22Rv1 (cell line): Measurements from ENCODE around the gene IER5.

Experiments
- ZFX ChIP-seq: fragments of 450-650 bp; IDR thresholded peaks from 2 replicates; pipeline ENCODE4 v1.6.1; 2017; ENCODE audit warnings: antibody characterized with exemption, borderline replicate concordance
- TF ChIP-seq, protein P1 (sequence below): fragments of 450-650 bp; IDR thresholded peaks from 2 replicates; pipeline ENCODE4 v1.5.1; 2017; ENCODE audit warnings: mild to moderate bottlenecking

DNA sequence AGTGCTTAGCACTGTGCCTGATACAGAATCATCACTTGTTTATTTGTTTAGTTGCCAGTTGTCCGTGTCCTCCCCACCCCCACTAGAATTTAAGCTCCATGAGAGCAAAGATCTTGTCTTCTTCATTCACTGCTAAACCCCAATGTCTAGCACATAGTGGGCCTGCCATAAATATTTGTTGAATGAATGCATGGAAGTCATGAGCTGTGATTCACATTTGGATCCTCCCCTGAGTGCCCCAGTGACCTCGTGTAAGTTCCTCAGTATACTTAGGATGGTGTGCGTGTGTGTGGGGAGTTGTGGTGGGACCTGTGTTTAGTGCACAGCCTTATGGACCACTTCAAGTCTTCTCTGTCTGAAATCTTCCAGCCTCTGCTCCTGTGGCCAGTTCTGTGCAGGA is 23.1 kb downstream of the IER5 start:
- TF ChIP-seq, protein P1, sequence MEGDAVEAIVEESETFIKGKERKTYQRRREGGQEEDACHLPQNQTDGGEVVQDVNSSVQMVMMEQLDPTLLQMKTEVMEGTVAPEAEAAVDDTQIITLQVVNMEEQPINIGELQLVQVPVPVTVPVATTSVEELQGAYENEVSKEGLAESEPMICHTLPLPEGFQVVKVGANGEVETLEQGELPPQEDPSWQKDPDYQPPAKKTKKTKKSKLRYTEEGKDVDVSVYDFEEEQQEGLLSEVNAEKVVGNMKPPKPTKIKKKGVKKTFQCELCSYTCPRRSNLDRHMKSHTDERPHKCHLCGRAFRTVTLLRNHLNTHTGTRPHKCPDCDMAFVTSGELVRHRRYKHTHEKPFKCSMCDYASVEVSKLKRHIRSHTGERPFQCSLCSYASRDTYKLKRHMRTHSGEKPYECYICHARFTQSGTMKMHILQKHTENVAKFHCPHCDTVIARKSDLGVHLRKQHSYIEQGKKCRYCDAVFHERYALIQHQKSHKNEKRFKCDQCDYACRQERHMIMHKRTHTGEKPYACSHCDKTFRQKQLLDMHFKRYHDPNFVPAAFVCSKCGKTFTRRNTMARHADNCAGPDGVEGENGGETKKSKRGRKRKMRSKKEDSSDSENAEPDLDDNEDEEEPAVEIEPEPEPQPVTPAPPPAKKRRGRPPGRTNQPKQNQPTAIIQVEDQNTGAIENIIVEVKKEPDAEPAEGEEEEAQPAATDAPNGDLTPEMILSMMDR = no peak
- no peak for TF ChIP-seq ZFX
